ENCODE data around the gene RNU1-1. TPM values are rescaled to one million over a fixed set of nuclear protein-coding genes. Genes with fewer than 3 reads are reported as not detected.
A peak's percentile ranks its signal among the peaks of the same experiment; 100 is the strongest.
"Not testable (repeated sequence)": the region's sequence is repeated elsewhere in the genome, so short reads cannot be mapped to it uniquely, and the experiment has no call there.

The RNU1-1 gene
- total and polyA plus RNA-seq, 12 donors = 635 to 5,242 (median 1,949) TPM; not detected in 2

GRCh38 chr1:16503494-16503893, 10.6 kb downstream of the RNU1-1 start:
- ATAC-seq (no peak), DNase-seq (no peak)
- H3K4me3 ChIP-seq = no peak overlapping the region
- WGBS, 2 donors = 85 to 88% methylated on average over 2 of the region's 2 CpGs
- H3K27ac ChIP-seq = no peak overlapping the region
- no peaks in the 10 kb centered on the region for H3K27me3 ChIP-seq
- no peak for TF ChIP-seq CTCF (IDR thresholded peaks at IDR 0.05)
- H3K4me1 ChIP-seq = peaks cover 0 to 14% (median 8%) of the 10 kb centered on the region in 9 donors
- peaks cover 0 to 16% (median 0%) of the 10 kb centered on the region in 11 donors for H3K9me3 ChIP-seq
- H3K36me3 ChIP-seq = no peaks in the 10 kb centered on the region
- intact Hi-C loops (cut with DNase I) = no loop called here

- 80 to 84% methylated on average over 8 of the region's 8 CpGs for WGBS, 2 donors
- H3K36me3 ChIP-seq; ATAC-seq; H3K9me3 ChIP-seq; H3K27me3 ChIP-seq; H3K27ac ChIP-seq; H3K4me3 ChIP-seq; intact Hi-C loops (cut with DNase I); DNase-seq: not testable (repeated sequence)
- peaks cover 0 to 22% (median 14%) of the 10 kb centered on the region in 9 donors for H3K4me1 ChIP-seq
Observed at GRCh38 chr1:16501446-16501845, 12.6 kb downstream of the RNU1-1 start.

DNA sequence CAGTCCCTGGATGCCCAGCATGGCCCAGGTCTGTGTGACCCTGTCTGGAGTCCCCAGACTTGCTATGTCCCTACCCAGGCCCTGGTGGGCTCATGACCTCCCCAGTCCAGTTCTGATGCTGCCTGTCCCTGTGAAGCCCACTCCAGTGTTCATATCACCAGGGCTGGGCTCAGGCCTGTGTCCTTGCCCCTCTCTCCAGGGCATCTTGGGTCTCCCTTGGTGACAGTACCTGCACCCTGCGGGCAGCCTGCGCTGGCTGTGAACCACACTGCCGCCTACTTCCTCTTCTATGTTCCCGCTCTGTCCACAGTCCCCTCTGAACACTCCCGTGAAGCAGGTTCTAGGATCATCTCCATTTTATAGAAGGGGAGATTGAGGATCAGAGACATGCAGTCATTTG, 13.1 kb downstream of the RNU1-1 start:
- ATAC-seq, H3K36me3 ChIP-seq, DNase-seq: not testable (repeated sequence)

GRCh38 chr1:16500466-16500865, 13.6 kb downstream of the RNU1-1 start:
- intact Hi-C loops (cut with DNase I); DNase-seq; H3K27ac ChIP-seq; H3K27me3 ChIP-seq; H3K9me3 ChIP-seq; ATAC-seq; H3K36me3 ChIP-seq: not testable (repeated sequence)
- 93 to 97% methylated on average over 11 of the region's 11 CpGs for WGBS, 2 donors
- peaks cover 0 to 22% (median 14%) of the 10 kb centered on the region in 9 donors for H3K4me1 ChIP-seq
- peak overlapping the region in 4 of 10 donors; percentile 65 to 86 (median 84) for H3K4me3 ChIP-seq

More for the DNA sequence above, 13.1 kb downstream of the RNU1-1 start:
- H3K4me1 ChIP-seq = peaks cover 0 to 22% (median 14%) of the 10 kb centered on the region in 9 donors
- H3K4me3 ChIP-seq; H3K27me3 ChIP-seq; H3K9me3 ChIP-seq; H3K27ac ChIP-seq; intact Hi-C loops (cut with DNase I): not testable (repeated sequence)
- 84 to 94% methylated on average over 5 of the region's 5 CpGs for WGBS, 2 donors

DNA sequence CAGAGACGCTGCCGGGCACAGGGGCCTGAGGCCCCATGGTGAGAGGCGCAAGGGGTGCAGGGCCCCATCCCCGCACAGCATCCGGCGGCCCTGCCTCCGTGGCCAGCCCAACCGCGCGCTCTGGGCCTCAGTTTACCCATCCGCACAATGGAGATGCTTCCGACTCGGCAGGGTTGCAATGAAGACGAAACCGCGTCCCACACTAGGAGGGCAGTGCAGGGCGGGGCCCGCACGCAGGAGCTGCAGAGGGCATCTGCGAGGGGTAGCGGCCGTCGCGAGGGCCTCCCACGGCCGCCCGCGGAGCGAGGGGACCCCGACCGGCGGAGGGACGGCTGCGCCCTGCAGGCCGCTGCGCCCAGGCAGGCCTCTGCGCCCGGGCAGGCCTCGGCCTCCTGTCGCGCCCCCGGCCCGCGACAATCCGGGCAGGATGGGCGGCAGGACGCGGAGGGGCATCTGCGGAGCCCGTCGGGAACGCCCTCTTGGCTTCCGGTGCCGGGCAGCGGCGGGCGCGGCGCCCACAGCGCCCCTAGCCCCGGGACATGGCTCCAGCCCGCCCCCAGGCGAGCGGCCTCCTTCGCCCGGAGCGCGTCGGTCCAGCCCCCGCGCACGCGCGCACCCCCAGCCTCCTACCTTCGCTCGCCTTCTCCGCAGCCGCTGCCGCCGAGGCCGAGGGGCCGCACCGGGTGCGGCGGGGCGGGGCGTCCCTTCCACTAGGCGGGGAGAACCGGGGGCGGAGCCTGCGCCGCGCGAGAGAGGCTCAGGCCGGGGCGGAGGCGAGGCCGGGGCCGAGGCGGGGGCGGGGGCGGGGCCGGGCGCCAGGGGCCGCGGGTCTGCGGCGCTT, 15.3 kb downstream of the RNU1-1 start:
- peak; percentile 89 to 92 for DNase-seq
- Histone ChIP-seq H3K9me3 (no peaks in the 10 kb centered on the region), H3K4me1 (peaks cover 0 to 22% (median 14%) of the 10 kb centered on the region in 9 donors), H3K27me3 (no peaks in the 10 kb centered on the region), H3K4me3 (peak overlapping the region; percentile 59 to 90 (median 80)), H3K36me3 (no peaks in the 10 kb centered on the region), H3K27ac (peak overlapping the region; percentile 25 to 93 (median 86))
- TF ChIP-seq CTCF (IDR thresholded peaks at IDR 0.05) = peak in 3 of 9 donors; percentile 37 to 45 (median 42)
- peak; percentile 89 to 97 (median 94) for ATAC-seq
- WGBS, 2 donors = 0 to 1% methylated on average over 73 to 107 of the region's 108 CpGs
- intact Hi-C loops (cut with DNase I) = loop anchor here in 4 of 10 donors (1.0 to 10.0 kb wide), 3 partner anchors 54 to 58 kb away; partner anchors contain the start of gene NECAP2 (in 4 of the 4)

DNA sequence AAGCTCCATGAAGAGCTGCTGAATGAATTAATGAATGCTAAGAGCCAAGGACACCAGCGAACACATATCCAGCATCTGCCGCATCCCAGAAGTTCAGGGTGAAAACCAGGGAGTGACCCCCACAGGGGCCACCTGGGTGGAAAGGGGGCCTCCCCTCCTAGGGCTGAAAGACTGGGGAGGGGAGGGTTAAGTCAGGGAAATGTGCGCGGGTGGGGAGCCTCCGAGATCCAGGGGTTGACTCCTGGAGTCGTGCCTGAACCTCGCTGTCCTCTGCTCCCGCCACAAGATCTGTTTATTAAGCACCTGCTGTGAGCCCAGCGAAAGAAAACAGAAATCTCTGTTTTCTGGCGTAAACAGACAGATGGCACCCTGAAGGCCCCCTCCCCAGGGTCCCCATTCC, 16.0 kb downstream of the RNU1-1 start:
- not testable (repeated sequence) for DNase-seq, ATAC-seq, H3K36me3 ChIP-seq, H3K9me3 ChIP-seq, H3K27me3 ChIP-seq
- H3K27ac ChIP-seq = peak overlapping the region in 9 of 10 donors; percentile 72 to 93 (median 87)
- intact Hi-C loops (cut with DNase I) = loop anchor here in 3 of 10 donors (5.0 to 10.0 kb wide), 2 partner anchors 53 to 56 kb away; partner anchors contain the start of gene NECAP2 (in 3 of the 3)
- peak overlapping the region; percentile 59 to 90 (median 80) for H3K4me3 ChIP-seq
- WGBS, 2 donors = 35 to 39% methylated on average over 10 of the region's 10 CpGs
- H3K4me1 ChIP-seq = peaks cover 0 to 22% (median 14%) of the 10 kb centered on the region in 9 donors

Data from heart right ventricle (tissue), 16 donors.